Measurements from ENCODE around the gene CAMK2N2.
"Not testable (repeated sequence)": the region's sequence is repeated elsewhere in the genome, so short reads cannot be mapped to it uniquely, and the experiment has no call there.

CAMK2N2 gene

GRCh38 chr3:184277366-184277765 is 16.0 kb upstream of the CAMK2N2 start:
- no peak overlapping the region for H3K4me3 ChIP-seq (ENCODE audit: low read depth, low read length)
- no peak for DNase-seq
- no peaks in the 10 kb centered on the region for H3K4me1 ChIP-seq
- no peaks in the 10 kb centered on the region for H3K36me3 ChIP-seq
- TF ChIP-seq CTCF (IDR thresholded peaks at IDR 0.05; ENCODE audit: low read depth, low read length): no peak
- no peaks in the 10 kb centered on the region for H3K9me3 ChIP-seq
- no peaks in the 10 kb centered on the region for H3K27me3 ChIP-seq

- no peak for TF ChIP-seq CTCF (IDR thresholded peaks at IDR 0.05; ENCODE audit: low read depth, low read length)
- DNase-seq: no peak
- Histone ChIP-seq H3K27me3 (no peaks in the 10 kb centered on the region), H3K36me3 (no peaks in the 10 kb centered on the region), H3K9me3 (no peaks in the 10 kb centered on the region), H3K4me1 (no peaks in the 10 kb centered on the region), H3K4me3 (ENCODE audit: low read depth, low read length) (peak within 1 kb of the TSS; percentile 28)
Observed at GRCh38 chr3:184275961-184276910, 14.9 kb upstream of the CAMK2N2 start, which contains the start of gene ECE2. ECE2 (plus strand) TSS chr3:184276022; CDS start chr3:184276154, 132 bp downstream.

- Histone ChIP-seq H3K27me3 (no peaks in the 10 kb centered on the region), H3K9me3 (no peaks in the 10 kb centered on the region), H3K36me3 (no peaks in the 10 kb centered on the region), H3K4me1 (no peaks in the 10 kb centered on the region), H3K4me3 (ENCODE audit: low read depth, low read length) (peak overlapping the region; percentile 28)
- no peak for DNase-seq
- TF ChIP-seq CTCF (IDR thresholded peaks at IDR 0.05; ENCODE audit: low read depth, low read length): no peak
Observed at GRCh38 chr3:184275381-184275701, 14.0 kb upstream of the CAMK2N2 start.

- H3K36me3 ChIP-seq: no peaks in the 10 kb centered on the region
- H3K4me3 ChIP-seq (ENCODE audit: low read depth, low read length): no peak overlapping the region
- H3K4me1 ChIP-seq: no peaks in the 10 kb centered on the region
- H3K9me3 ChIP-seq: no peaks in the 10 kb centered on the region
- DNase-seq: no peak
- H3K27me3 ChIP-seq: no peaks in the 10 kb centered on the region
- no peak for TF ChIP-seq CTCF (IDR thresholded peaks at IDR 0.05; ENCODE audit: low read depth, low read length)
Observed at GRCh38 chr3:184272269-184272668, 10.9 kb upstream of the CAMK2N2 start.

GRCh38 chr3:184267249-184267648 is 5.9 kb upstream of the CAMK2N2 start:
- H3K36me3 ChIP-seq; H3K9me3 ChIP-seq; H3K27me3 ChIP-seq; H3K4me3 ChIP-seq (ENCODE audit: low read depth, low read length); H3K4me1 ChIP-seq; DNase-seq: not testable (repeated sequence)

- DNase-seq: no peak
Observed at GRCh38 chr3:184262764-184263179, 1.4 kb upstream of the CAMK2N2 start.

More at GRCh38 chr3:184262764-184263179, 1.4 kb upstream of the CAMK2N2 start:
- Histone ChIP-seq H3K9me3 (no peaks in the 10 kb centered on the region), H3K27me3 (peaks cover 5% of the 10 kb centered on the region; the same call in 1 of the 2 replicates), H3K36me3 (no peaks in the 10 kb centered on the region), H3K4me1 (no peaks in the 10 kb centered on the region), H3K4me3 (ENCODE audit: low read depth, low read length) (peak overlapping the region; percentile 67)
- TF ChIP-seq CTCF (IDR thresholded peaks at IDR 0.05; ENCODE audit: low read depth, low read length): no peak
